Measurements from ENCODE around the gene PIGS. TPM values are rescaled to one million over a fixed set of nuclear protein-coding genes. Genes with fewer than 3 reads are reported as not detected.

Gene PIGS
- total and polyA plus RNA-seq, 2 of the 13 experiments (the other 11 are each of a cell fraction or from before 2014, with no cell fraction given), result 31.7 to 42.6 TPM

DNA sequence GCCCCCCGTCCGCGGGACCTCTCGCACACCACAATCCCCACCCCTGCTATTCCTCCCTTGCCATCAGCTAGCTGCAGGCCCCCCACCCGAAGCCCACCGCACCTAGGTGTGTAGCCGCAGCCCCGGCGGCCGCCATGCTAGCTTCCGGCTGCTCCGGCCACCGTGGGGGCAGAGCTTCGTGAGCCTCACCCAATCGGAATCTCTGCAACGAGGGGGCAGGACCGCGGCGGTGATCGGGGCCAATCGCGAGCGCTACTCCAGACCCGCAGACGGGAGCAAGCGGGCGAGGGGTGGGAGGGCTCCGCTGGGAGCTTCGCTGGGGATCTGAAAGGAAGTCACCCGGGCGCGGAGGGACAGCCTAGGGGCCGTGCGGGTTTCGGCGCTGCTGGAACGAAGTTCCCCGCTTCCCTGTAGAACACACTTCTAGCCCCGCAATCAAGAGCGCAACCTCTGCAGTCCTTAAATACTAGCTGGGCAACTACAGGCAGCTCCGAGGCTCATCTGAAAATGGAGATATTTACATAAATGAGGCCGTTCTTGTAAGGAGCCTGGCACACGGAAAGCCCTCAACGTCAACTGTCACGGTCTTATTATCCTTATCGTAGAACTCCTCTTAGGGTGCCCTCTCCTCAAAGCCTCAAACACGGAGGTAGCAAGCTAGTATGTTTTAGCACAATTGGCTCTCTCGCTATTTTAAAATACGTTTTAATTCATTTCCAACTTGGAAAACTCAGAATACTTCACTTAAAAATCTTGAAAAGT is at the start of gene PIGS (continued):
- TF ChIP-seq, protein P1, sequence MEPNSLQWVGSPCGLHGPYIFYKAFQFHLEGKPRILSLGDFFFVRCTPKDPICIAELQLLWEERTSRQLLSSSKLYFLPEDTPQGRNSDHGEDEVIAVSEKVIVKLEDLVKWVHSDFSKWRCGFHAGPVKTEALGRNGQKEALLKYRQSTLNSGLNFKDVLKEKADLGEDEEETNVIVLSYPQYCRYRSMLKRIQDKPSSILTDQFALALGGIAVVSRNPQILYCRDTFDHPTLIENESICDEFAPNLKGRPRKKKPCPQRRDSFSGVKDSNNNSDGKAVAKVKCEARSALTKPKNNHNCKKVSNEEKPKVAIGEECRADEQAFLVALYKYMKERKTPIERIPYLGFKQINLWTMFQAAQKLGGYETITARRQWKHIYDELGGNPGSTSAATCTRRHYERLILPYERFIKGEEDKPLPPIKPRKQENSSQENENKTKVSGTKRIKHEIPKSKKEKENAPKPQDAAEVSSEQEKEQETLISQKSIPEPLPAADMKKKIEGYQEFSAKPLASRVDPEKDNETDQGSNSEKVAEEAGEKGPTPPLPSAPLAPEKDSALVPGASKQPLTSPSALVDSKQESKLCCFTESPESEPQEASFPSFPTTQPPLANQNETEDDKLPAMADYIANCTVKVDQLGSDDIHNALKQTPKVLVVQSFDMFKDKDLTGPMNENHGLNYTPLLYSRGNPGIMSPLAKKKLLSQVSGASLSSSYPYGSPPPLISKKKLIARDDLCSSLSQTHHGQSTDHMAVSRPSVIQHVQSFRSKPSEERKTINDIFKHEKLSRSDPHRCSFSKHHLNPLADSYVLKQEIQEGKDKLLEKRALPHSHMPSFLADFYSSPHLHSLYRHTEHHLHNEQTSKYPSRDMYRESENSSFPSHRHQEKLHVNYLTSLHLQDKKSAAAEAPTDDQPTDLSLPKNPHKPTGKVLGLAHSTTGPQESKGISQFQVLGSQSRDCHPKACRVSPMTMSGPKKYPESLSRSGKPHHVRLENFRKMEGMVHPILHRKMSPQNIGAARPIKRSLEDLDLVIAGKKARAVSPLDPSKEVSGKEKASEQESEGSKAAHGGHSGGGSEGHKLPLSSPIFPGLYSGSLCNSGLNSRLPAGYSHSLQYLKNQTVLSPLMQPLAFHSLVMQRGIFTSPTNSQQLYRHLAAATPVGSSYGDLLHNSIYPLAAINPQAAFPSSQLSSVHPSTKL (CRISPR knock-in tag; IDR thresholded peaks at IDR 0.05), result peak; percentile 24; the same call in 1 of the 2 replicates
- TF ChIP-seq ZFY (CRISPR knock-in tag; IDR thresholded peaks at IDR 0.05) (peak; percentile 80), RFXANK (CRISPR knock-in tag; IDR thresholded peaks at IDR 0.05) (no peak), FOXA3 (CRISPR knock-in tag; IDR thresholded peaks at IDR 0.05) (0 out of 2 replicates have a peak, but pooled peaks have one; percentile 9), ELF1 (CRISPR knock-in tag; IDR thresholded peaks at IDR 0.05) (peak; percentile 65; the same call in 1 of the 2 replicates), ZNF556 (CRISPR knock-in tag; IDR thresholded peaks at IDR 0.05; ENCODE audit: borderline replicate concordance) (no peak), ZNF552 (CRISPR knock-in tag; IDR thresholded peaks at IDR 0.05; ENCODE audit: borderline replicate concordance) (no peak), ZNF44 (CRISPR knock-in tag; IDR thresholded peaks at IDR 0.05) (no peak), ZNF569 (CRISPR knock-in tag; IDR thresholded peaks at IDR 0.05; ENCODE audit: borderline replicate concordance) (no peak), ZSCAN20 (CRISPR knock-in tag; IDR thresholded peaks at IDR 0.05; ENCODE audit: borderline replicate concordance) (no peak), HOXA3 (CRISPR knock-in tag; IDR thresholded peaks at IDR 0.05) (peak; percentile 70), SMARCE1 (IDR thresholded peaks at IDR 0.05; ENCODE audit: borderline replicate concordance) (no peak), KMT2A (CRISPR knock-in tag; IDR thresholded peaks at IDR 0.05) (peak; percentile 70)
- TF ChIP-seq, protein P2, sequence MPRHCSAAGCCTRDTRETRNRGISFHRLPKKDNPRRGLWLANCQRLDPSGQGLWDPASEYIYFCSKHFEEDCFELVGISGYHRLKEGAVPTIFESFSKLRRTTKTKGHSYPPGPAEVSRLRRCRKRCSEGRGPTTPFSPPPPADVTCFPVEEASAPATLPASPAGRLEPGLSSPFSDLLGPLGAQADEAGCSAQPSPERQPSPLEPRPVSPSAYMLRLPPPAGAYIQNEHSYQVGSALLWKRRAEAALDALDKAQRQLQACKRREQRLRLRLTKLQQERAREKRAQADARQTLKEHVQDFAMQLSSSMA (CRISPR knock-in tag; IDR thresholded peaks at IDR 0.05), result no peak
- TF ChIP-seq, protein P3, sequence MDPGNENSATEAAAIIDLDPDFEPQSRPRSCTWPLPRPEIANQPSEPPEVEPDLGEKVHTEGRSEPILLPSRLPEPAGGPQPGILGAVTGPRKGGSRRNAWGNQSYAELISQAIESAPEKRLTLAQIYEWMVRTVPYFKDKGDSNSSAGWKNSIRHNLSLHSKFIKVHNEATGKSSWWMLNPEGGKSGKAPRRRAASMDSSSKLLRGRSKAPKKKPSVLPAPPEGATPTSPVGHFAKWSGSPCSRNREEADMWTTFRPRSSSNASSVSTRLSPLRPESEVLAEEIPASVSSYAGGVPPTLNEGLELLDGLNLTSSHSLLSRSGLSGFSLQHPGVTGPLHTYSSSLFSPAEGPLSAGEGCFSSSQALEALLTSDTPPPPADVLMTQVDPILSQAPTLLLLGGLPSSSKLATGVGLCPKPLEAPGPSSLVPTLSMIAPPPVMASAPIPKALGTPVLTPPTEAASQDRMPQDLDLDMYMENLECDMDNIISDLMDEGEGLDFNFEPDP (CRISPR knock-in tag; conservative IDR thresholded peaks at IDR 0.05), result 0 out of 2 replicates have a peak, but pooled peaks have one; percentile 92
- TF ChIP-seq, protein P4, sequence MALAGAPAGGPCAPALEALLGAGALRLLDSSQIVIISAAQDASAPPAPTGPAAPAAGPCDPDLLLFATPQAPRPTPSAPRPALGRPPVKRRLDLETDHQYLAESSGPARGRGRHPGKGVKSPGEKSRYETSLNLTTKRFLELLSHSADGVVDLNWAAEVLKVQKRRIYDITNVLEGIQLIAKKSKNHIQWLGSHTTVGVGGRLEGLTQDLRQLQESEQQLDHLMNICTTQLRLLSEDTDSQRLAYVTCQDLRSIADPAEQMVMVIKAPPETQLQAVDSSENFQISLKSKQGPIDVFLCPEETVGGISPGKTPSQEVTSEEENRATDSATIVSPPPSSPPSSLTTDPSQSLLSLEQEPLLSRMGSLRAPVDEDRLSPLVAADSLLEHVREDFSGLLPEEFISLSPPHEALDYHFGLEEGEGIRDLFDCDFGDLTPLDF (CRISPR knock-in tag; IDR thresholded peaks at IDR 0.05), result 0 out of 2 replicates have a peak, but pooled peaks have one; percentile 17
- TF ChIP-seq, protein P5, sequence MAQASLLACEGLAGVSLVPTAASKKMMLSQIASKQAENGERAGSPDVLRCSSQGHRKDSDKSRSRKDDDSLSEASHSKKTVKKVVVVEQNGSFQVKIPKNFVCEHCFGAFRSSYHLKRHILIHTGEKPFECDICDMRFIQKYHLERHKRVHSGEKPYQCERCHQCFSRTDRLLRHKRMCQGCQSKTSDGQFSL (CRISPR knock-in tag; IDR thresholded peaks at IDR 0.05), result no peak; the same call in 1 of the 2 replicates
- TF ChIP-seq, protein P6, sequence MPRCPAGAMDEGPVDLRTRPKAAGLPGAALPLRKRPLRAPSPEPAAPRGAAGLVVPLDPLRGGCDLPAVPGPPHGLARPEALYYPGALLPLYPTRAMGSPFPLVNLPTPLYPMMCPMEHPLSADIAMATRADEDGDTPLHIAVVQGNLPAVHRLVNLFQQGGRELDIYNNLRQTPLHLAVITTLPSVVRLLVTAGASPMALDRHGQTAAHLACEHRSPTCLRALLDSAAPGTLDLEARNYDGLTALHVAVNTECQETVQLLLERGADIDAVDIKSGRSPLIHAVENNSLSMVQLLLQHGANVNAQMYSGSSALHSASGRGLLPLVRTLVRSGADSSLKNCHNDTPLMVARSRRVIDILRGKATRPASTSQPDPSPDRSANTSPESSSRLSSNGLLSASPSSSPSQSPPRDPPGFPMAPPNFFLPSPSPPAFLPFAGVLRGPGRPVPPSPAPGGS (CRISPR knock-in tag; IDR thresholded peaks at IDR 0.05), result no peak
- TF ChIP-seq, protein P7, sequence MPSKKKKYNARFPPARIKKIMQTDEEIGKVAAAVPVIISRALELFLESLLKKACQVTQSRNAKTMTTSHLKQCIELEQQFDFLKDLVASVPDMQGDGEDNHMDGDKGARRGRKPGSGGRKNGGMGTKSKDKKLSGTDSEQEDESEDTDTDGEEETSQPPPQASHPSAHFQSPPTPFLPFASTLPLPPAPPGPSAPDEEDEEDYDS (CRISPR knock-in tag; IDR thresholded peaks at IDR 0.05), result peak; percentile 82
